ENCODE results near the gene MAP4K1. TPM values are rescaled to one million over a fixed set of nuclear protein-coding genes. Genes with fewer than 3 reads are reported as not detected.

The MAP4K1 gene
- total RNA-seq, 1 experiment from 2014 or later: 2.3 TPM

- peak overlapping the region; percentile 99 for H3K4me3 ChIP-seq (ENCODE audit: low read length)
- H3K27ac ChIP-seq (ENCODE audit: low read length): peak overlapping the region; percentile 81
- H4K20me1 ChIP-seq (ENCODE audit: low read length): peaks cover 52% of the 10 kb centered on the region
- no peaks in the 10 kb centered on the region for H3K27me3 ChIP-seq (ENCODE audit: low read length)
- ATAC-seq (peak; percentile 56), DNase-seq (peak; percentile 80)
- peaks cover 71% of the 10 kb centered on the region for H3K79me2 ChIP-seq (ENCODE audit: low read length)
- H3K9me2 ChIP-seq (replicated peaks; ENCODE audit: low read length): no peaks in the 10 kb centered on the region
- H3K4me1 ChIP-seq (ENCODE audit: insufficient read depth, low read length): peaks cover 40% of the 10 kb centered on the region
- TF ChIP-seq EZH2 (IDR thresholded peaks at IDR 0.05; ENCODE audit: low read length, unreplicated experiment) (no peak), EZH2phosphoT487 (IDR thresholded peaks at IDR 0.05; ENCODE audit: borderline replicate concordance, low read length) (no peak), CTCF (conservative IDR thresholded peaks at IDR 0.05; ENCODE audit: low read depth, low read length) (no peak)
- H3K4me2 ChIP-seq (ENCODE audit: low read length): peak overlapping the region; percentile 94
- intact Hi-C loops (cut with micrococcal nuclease): loop anchor here (5.0 to 10.0 kb wide), 2 partner anchors 33 to 55 kb away; no protein-coding TSS in a partner anchor
- no peak overlapping the region for H2AFZ ChIP-seq (ENCODE audit: low read length)
- CTCF ChIA-PET: no interaction called here
- H3K36me3 ChIP-seq (ENCODE audit: low read depth, low read length): peaks cover 23% of the 10 kb centered on the region
- no peaks in the 10 kb centered on the region for H3K9me3 ChIP-seq (ENCODE audit: low read length)
- TSS peak; percentile 65 for BruUV-seq (replicated peaks)
- POLR2A ChIA-PET (ENCODE audit: unreplicated experiment): interaction anchor here (0.6 to 0.8 kb wide), 3 partner anchors 9 to 757 kb away, joined by 3 to 4 read pairs (median 3); no protein-coding TSS in a partner anchor
- peak overlapping the region; percentile 100 for H3K9ac ChIP-seq (ENCODE audit: low read length)
- no peaks in the 10 kb centered on the region for H3F3A ChIP-seq (ENCODE audit: low read length, unreplicated experiment)
These were observed 31.8 kb upstream of the MAP4K1 start for GRCh38 chr19:38649305-38650171.

GRCh38 chr19:38648769-38649304 is 31.1 kb upstream of the MAP4K1 start:
- Histone ChIP-seq H3K36me3 (ENCODE audit: low read depth, low read length) (peaks cover 17% of the 10 kb centered on the region), H3K4me2 (ENCODE audit: low read length) (peak overlapping the region; percentile 94), H3K27me3 (ENCODE audit: low read length) (no peaks in the 10 kb centered on the region), H3K9me3 (ENCODE audit: low read length) (no peaks in the 10 kb centered on the region), H3K9ac (ENCODE audit: low read length) (peak overlapping the region; percentile 100), H3F3A (ENCODE audit: low read length, unreplicated experiment) (no peaks in the 10 kb centered on the region), H3K79me2 (ENCODE audit: low read length) (peaks cover 64% of the 10 kb centered on the region), H3K4me3 (ENCODE audit: low read length) (peak overlapping the region; percentile 99), H3K9me2 (replicated peaks; ENCODE audit: low read length) (no peaks in the 10 kb centered on the region), H2AFZ (ENCODE audit: low read length) (no peak overlapping the region), H4K20me1 (ENCODE audit: low read length) (peaks cover 51% of the 10 kb centered on the region), H3K4me1 (ENCODE audit: insufficient read depth, low read length) (peaks cover 34% of the 10 kb centered on the region), H3K27ac (ENCODE audit: low read length) (peak overlapping the region; percentile 81)
- TF ChIP-seq CTCF (conservative IDR thresholded peaks at IDR 0.05; ENCODE audit: low read depth, low read length) (no peak), EZH2 (IDR thresholded peaks at IDR 0.05; ENCODE audit: low read length, unreplicated experiment) (no peak), EZH2phosphoT487 (IDR thresholded peaks at IDR 0.05; ENCODE audit: borderline replicate concordance, low read length) (no peak)
- BruUV-seq (replicated peaks): no TSS peak
- intact Hi-C loops (cut with micrococcal nuclease): loop anchor here (5.0 kb wide), 1 partner anchor 33 kb away; no protein-coding TSS in a partner anchor
- POLR2A ChIA-PET (ENCODE audit: unreplicated experiment): no interaction called here
- CTCF ChIA-PET: no interaction called here
- ATAC-seq (no peak), DNase-seq (no peak)

Data from PC-3 (cell line).